GM18870 (cell line): ENCODE measurements around the gene ZNF132.
"Not testable (repeated sequence)": the region's sequence is repeated elsewhere in the genome, so short reads cannot be mapped to it uniquely, and the experiment has no call there.

Experiments
- ATAC-seq: cut with Tn5 transposase; IDR thresholded peaks from one replicate; pipeline ENCODE4 v1.9.1; 2021; ENCODE audit warnings: moderate library complexity; ENCODE audit not compliant: unreplicated experiment

ZNF132 gene

GRCh38 chr19:58468216-58468839 is 28.4 kb upstream of the ZNF132 start:
- no peak for ATAC-seq

GRCh38 chr19:58466760-58467589 is 27.0 kb upstream of the ZNF132 start, which contains the start of gene ZNF324:
TSS of gene ZNF324 (plus strand) at chr19:58467080. CDS start at chr19:58469186, 2,106 bp downstream.
- peak; percentile 69 for ATAC-seq

GRCh38 chr19:58466089-58466759 is 26.3 kb upstream of the ZNF132 start:
- ATAC-seq: no peak

- no peak for ATAC-seq
Observed at GRCh38 chr19:58460039-58460438, 20.1 kb upstream of the ZNF132 start.

- no peak for ATAC-seq
Observed at GRCh38 chr19:58456111-58456510, 16.2 kb upstream of the ZNF132 start.

- no peak for ATAC-seq
Observed at GRCh38 chr19:58455306-58455705, 15.4 kb upstream of the ZNF132 start.

- ATAC-seq: no peak
Observed at GRCh38 chr19:58453743-58454142, 13.8 kb upstream of the ZNF132 start.

- ATAC-seq: peak; percentile 88
Observed at GRCh38 chr19:58451358-58452101, 11.6 kb upstream of the ZNF132 start, which contains the start of gene ZNF324B. TSS of gene ZNF324B (plus strand) at chr19:58451622. CDS start at chr19:58453702, 2,080 bp downstream.

GRCh38 chr19:58450856-58451357 is 11.0 kb upstream of the ZNF132 start:
- peak; percentile 6 for ATAC-seq

- ATAC-seq: not testable (repeated sequence)
Observed at GRCh38 chr19:58449980-58450379, 10.0 kb upstream of the ZNF132 start.

- not testable (repeated sequence) for ATAC-seq
Observed at GRCh38 chr19:58448860-58449259, 8.9 kb upstream of the ZNF132 start.

- not testable (repeated sequence) for ATAC-seq
Observed at GRCh38 chr19:58442986-58443385, 3.0 kb upstream of the ZNF132 start.

- ATAC-seq: no peak
Observed at GRCh38 chr19:58440556-58440955, 603 bp upstream of the ZNF132 start.

GRCh38 chr19:58434217-58434616 is 5.7 kb downstream of the ZNF132 start:
- no peak for ATAC-seq

GRCh38 chr19:58429745-58430144 is 10.2 kb downstream of the ZNF132 start:
- no peak for ATAC-seq

- no peak for ATAC-seq
Observed at GRCh38 chr19:58428617-58429016, 11.3 kb downstream of the ZNF132 start.

- ATAC-seq: no peak
Observed at GRCh38 chr19:58417071-58417470, 22.9 kb downstream of the ZNF132 start.

- no peak for ATAC-seq
Observed at GRCh38 chr19:58416604-58417003, 23.3 kb downstream of the ZNF132 start.

- peak; percentile 14 for ATAC-seq
Observed at GRCh38 chr19:58409010-58409790, 30.8 kb downstream of the ZNF132 start.
